Measurements from ENCODE around the gene SDHD. TPM values are rescaled to one million over a fixed set of nuclear protein-coding genes. Genes with fewer than 3 reads are reported as not detected.

Gene SDHD
- 10 to 100 TPM; 24.8 to 29.4 TPM for total RNA-seq
- 82.5 TPM for polyA plus RNA-seq (2013, experiment 1 of 2)
- polyA plus RNA-seq (2013, experiment 2 of 2): 78.2 TPM
- 26.6 to 93.5 (median 46.6) reads per million in 172 experiments for total RNA-seq

GRCh38 chr11:112086422-112087191 is at the start of gene SDHD, which contains the start of gene TIMM8B:
Gene SDHD (plus strand): TSS chr11:112086873. CDS start chr11:112086908, 35 bp downstream.
Gene TIMM8B (minus strand): TSS chr11:112086756. CDS start chr11:112086723, 33 bp downstream.
- DNase-seq: peak; percentile 91 to 99 (median 94)
- ATAC-seq (ENCODE audit: poor library complexity): peak; percentile 93
- Histone ChIP-seq H3K4me3 (ENCODE audit: low read length) (peak within 1 kb of the TSS; percentile 88), H3K27me3 (ENCODE audit: control insufficient read depth in 1 of 2, insufficient read depth in 2 of 2, low read length in 2 of 2) (no peaks in the 10 kb centered on the region), H3K9me3 (ENCODE audit: control insufficient read depth in 1 of 2, insufficient read depth in 1 of 2, low read length in 2 of 2) (no peaks in the 10 kb centered on the region), H3K27ac (ENCODE audit: low read depth in 1 of 2, low read length in 2 of 2) (peak within 1 kb of the TSS; percentile 35 to 75), H3K4me1 (ENCODE audit: insufficient read depth, low read length) (peaks cover 32% of the 10 kb centered on the region), H3K36me3 (ENCODE audit: insufficient read depth, low read length) (peaks cover 63% of the 10 kb centered on the region)
- Mint-ChIP-seq H3K4me1 (ENCODE audit: low read depth) (peaks cover 54% of the 10 kb centered on the region), H3K27ac (peak within 1 kb of the TSS; percentile 94), H3K27me3 (no peaks in the 10 kb centered on the region), H3K4me3 (peak within 1 kb of the TSS; percentile 99), H3K36me3 (ENCODE audit: low read depth) (peaks cover 97% of the 10 kb centered on the region), H3K9me3 (no peaks in the 10 kb centered on the region)
- CTCF ChIA-PET: interaction anchor here (0.6 to 1.6 kb wide), 4 partner anchors 10 to 148 kb away, joined by 3 to 4 read pairs (median 3); no protein-coding TSS in a partner anchor
- intact Hi-C loops (cut with DNase I, micrococcal nuclease): loop anchor here (1.0 to 10.0 kb wide), 9 partner anchors 12 to 1228 kb away; partner anchors contain the start of genes DLAT (in 2 of the 2), NKAPD1 (in 2 of the 2), PIH1D2 (in 2 of the 2) and CFAP68 (in 1 of the 2)
- TF ChIP-seq, protein P1, sequence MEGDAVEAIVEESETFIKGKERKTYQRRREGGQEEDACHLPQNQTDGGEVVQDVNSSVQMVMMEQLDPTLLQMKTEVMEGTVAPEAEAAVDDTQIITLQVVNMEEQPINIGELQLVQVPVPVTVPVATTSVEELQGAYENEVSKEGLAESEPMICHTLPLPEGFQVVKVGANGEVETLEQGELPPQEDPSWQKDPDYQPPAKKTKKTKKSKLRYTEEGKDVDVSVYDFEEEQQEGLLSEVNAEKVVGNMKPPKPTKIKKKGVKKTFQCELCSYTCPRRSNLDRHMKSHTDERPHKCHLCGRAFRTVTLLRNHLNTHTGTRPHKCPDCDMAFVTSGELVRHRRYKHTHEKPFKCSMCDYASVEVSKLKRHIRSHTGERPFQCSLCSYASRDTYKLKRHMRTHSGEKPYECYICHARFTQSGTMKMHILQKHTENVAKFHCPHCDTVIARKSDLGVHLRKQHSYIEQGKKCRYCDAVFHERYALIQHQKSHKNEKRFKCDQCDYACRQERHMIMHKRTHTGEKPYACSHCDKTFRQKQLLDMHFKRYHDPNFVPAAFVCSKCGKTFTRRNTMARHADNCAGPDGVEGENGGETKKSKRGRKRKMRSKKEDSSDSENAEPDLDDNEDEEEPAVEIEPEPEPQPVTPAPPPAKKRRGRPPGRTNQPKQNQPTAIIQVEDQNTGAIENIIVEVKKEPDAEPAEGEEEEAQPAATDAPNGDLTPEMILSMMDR (IDR thresholded peaks at IDR 0.05): peak; percentile 29
- POLR2A ChIA-PET: interaction anchor here (0.6 to 3.9 kb wide), 8 partner anchors 8 to 1229 kb away, joined by 3 to 36 read pairs (median 4); partner anchors contain the start of genes ALG9, NKAPD1, PIH1D2 and PTS

DNA sequence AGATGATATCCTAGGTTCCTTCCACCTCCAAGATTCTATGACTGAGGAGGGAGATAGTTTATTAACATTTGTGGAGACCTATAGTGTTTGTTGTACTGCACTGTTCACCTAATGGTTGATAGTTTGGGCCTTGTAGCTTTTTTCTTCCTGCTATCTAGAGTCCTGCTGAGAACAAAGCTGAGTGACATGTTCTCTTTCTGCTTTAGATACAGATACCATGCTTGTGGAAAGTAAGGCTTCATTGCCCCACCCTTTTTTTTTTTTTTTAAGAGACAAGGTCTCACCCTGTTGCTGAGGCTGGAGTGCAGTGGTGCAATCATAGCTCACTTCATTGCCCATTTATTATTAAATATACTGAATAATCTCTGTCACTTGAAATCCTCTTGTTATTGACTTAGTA is 49.1 kb upstream of the SDHD start:
- CTCF ChIA-PET: no interaction called here

GRCh38 chr11:112042161-112042960 is 44.3 kb upstream of the SDHD start:
- ATAC-seq (ENCODE audit: poor library complexity) (no peak), DNase-seq (no peak)
- Histone ChIP-seq H3K9me3 (ENCODE audit: control insufficient read depth in 1 of 2, insufficient read depth in 1 of 2, low read length in 2 of 2) (no peaks in the 10 kb centered on the region), H3K27ac (ENCODE audit: low read depth in 1 of 2, low read length in 2 of 2) (no peak overlapping the region), H3K27me3 (ENCODE audit: control insufficient read depth in 1 of 2, insufficient read depth in 2 of 2, low read length in 2 of 2) (no peaks in the 10 kb centered on the region), H3K4me3 (ENCODE audit: low read length) (no peak overlapping the region), H3K4me1 (ENCODE audit: insufficient read depth, low read length) (no peaks in the 10 kb centered on the region), H3K36me3 (ENCODE audit: insufficient read depth, low read length) (peaks cover 75% of the 10 kb centered on the region)
- H3K4me3 Mint-ChIP-seq: no peak overlapping the region
- intact Hi-C loops (cut with DNase I, micrococcal nuclease): no loop called here
- no peaks in the 10 kb centered on the region for H3K9me3 Mint-ChIP-seq
- TF ChIP-seq, protein P1 (IDR thresholded peaks at IDR 0.05): no peak
- H3K36me3 Mint-ChIP-seq (ENCODE audit: low read depth): peaks cover 88% of the 10 kb centered on the region
- no peaks in the 10 kb centered on the region for H3K27me3 Mint-ChIP-seq
- H3K27ac Mint-ChIP-seq: no peak overlapping the region
- peaks cover 7% of the 10 kb centered on the region for H3K4me1 Mint-ChIP-seq (ENCODE audit: low read depth)
- CTCF ChIA-PET: no interaction called here
- POLR2A ChIA-PET: no interaction called here

More for the DNA sequence above, 49.1 kb upstream of the SDHD start:
- TF ChIP-seq, protein P1 (IDR thresholded peaks at IDR 0.05): no peak
- H3K27ac Mint-ChIP-seq: no peak overlapping the region
- H3K9me3 ChIP-seq (ENCODE audit: control insufficient read depth in 1 of 2, insufficient read depth in 1 of 2, low read length in 2 of 2): no peaks in the 10 kb centered on the region
- H3K4me1 ChIP-seq (ENCODE audit: insufficient read depth, low read length): no peaks in the 10 kb centered on the region
- DNase-seq (no peak), ATAC-seq (ENCODE audit: poor library complexity) (no peak)
- peaks cover 5% of the 10 kb centered on the region for H3K4me1 Mint-ChIP-seq (ENCODE audit: low read depth)
- peaks cover 67% of the 10 kb centered on the region for H3K36me3 ChIP-seq (ENCODE audit: insufficient read depth, low read length)
- POLR2A ChIA-PET: no interaction called here
- intact Hi-C loops (cut with DNase I, micrococcal nuclease): no loop called here
- no peaks in the 10 kb centered on the region for H3K27me3 ChIP-seq (ENCODE audit: control insufficient read depth in 1 of 2, insufficient read depth in 2 of 2, low read length in 2 of 2)
- H3K27ac ChIP-seq (ENCODE audit: low read depth in 1 of 2, low read length in 2 of 2): no peak overlapping the region
- no peak overlapping the region for H3K4me3 ChIP-seq (ENCODE audit: low read length)
- no peak overlapping the region for H3K4me3 Mint-ChIP-seq
- no peaks in the 10 kb centered on the region for H3K9me3 Mint-ChIP-seq
- H3K36me3 Mint-ChIP-seq (ENCODE audit: low read depth): peaks cover 80% of the 10 kb centered on the region
- H3K27me3 Mint-ChIP-seq: no peaks in the 10 kb centered on the region
